Measurements from ENCODE around the gene SH2D2A. TPM values are rescaled to one million over a fixed set of nuclear protein-coding genes. Genes with fewer than 3 reads are reported as not detected.

SH2D2A gene
- total and polyA plus RNA-seq, 2 donors (not counting 1 experiment from before 2014, with no cell fraction given) = 0.73 to 2.1 TPM

DNA sequence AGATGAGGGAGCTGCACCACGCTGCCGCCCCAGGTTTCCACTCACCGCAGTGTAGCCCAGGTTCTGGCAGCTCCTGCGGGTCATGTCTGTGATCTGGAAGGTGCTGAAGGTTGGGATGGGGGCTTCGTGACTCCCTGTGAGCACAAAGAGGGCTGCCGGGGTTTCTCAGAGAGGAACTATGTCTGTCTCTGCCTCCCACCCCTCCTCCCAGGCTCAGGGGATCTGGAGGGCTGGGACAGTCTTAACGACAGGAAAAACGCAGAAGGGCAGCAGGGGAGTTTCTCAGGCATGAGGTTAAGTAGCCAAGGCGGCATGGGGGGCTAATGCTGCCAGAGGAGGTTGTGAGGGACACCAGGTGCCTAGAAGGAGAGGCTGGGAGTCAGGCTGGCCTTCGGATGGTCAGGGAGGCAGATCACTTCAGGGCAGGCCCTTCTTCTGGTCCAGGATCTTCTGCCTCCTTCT is 656 bp downstream of the SH2D2A start:
- H3K4me3 ChIP-seq (ENCODE audit: control extremely low read depth in 1 of 5, extremely low read depth in 1 of 5, insufficient read depth in 1 of 5, low read depth in 2 of 5, low read length in 4 of 5) = peak overlapping the region in 1 of 5 experiments; percentile 47
- WGBS (ENCODE audit: insufficient coverage) = 67% methylated on average over 8 of the region's 10 CpGs
- Mint-ChIP-seq H3K4me3 (peak overlapping the region; percentile 68), H3K9me3 (ENCODE audit: insufficient read depth) (no peaks in the 10 kb centered on the region), H3K4me1 (peaks cover 34% of the 10 kb centered on the region), H3K27me3 (peaks cover 4% of the 10 kb centered on the region), H3K27ac (peak overlapping the region; percentile 17)
- peaks cover 0 to 12% (median 0%) of the 10 kb centered on the region in 4 experiments for H3K27me3 ChIP-seq (replicated peaks in 1 of 4; ENCODE audit: control extremely low read depth in 1 of 4, control insufficient read depth in 3 of 4, insufficient read depth in 4 of 4, low read length in 3 of 4)
- no peaks in the 10 kb centered on the region for H3K79me2 ChIP-seq (ENCODE audit: control insufficient read depth, insufficient read depth, low read length)
- ATAC-seq (ENCODE audit: low read depth) = no peak
- intact Hi-C loops (cut with micrococcal nuclease) = no loop called here
- CTCF ChIA-PET = no interaction called here
- H3K4me2 ChIP-seq (replicated peaks; ENCODE audit: low read depth, low read length, poor library complexity, severe bottlenecking) = peak overlapping the region; percentile 74
- peaks cover 0 to 3% (median 0%) of the 10 kb centered on the region in 3 donors for H3K9me3 ChIP-seq (ENCODE audit: control extremely low read depth in 1 of 3, control insufficient read depth in 2 of 3, insufficient read depth in 1 of 3, low read length in 2 of 3)
- no peak for DNase-seq
- POLR2A ChIA-PET = no interaction called here
- TF ChIP-seq CTCF (IDR thresholded peaks at IDR 0.05) (no peak), EZH2 (IDR thresholded peaks at IDR 0.05; ENCODE audit: borderline replicate concordance, insufficient read depth, low read depth, low read length, poor library complexity, severe bottlenecking) (no peak)
- peaks cover 26 to 32% of the 10 kb centered on the region in 2 donors for H3K4me1 ChIP-seq (ENCODE audit: control insufficient read depth in 2 of 2, insufficient read depth in 2 of 2, low read length in 2 of 2)
- no peaks in the 10 kb centered on the region for H4K20me1 ChIP-seq (ENCODE audit: control insufficient read depth, insufficient read depth, low read length, poor library complexity, severe bottlenecking)
- H2AFZ ChIP-seq (ENCODE audit: insufficient read depth, low read depth, low read length, poor library complexity, severe bottlenecking) = peak overlapping the region; percentile 80
- peak overlapping the region; percentile 28 to 52 for H3K27ac ChIP-seq (ENCODE audit: low read length in 2 of 2)
- peak overlapping the region; percentile 53 for H3K9ac ChIP-seq (ENCODE audit: low read length)
- H3K36me3 ChIP-seq (replicated peaks in 1 of 2; ENCODE audit: control extremely low read depth in 1 of 2, control insufficient read depth in 1 of 2, extremely low read depth in 1 of 2, insufficient read depth in 2 of 2, low read length in 1 of 2) = no peaks in the 10 kb centered on the region

DNA sequence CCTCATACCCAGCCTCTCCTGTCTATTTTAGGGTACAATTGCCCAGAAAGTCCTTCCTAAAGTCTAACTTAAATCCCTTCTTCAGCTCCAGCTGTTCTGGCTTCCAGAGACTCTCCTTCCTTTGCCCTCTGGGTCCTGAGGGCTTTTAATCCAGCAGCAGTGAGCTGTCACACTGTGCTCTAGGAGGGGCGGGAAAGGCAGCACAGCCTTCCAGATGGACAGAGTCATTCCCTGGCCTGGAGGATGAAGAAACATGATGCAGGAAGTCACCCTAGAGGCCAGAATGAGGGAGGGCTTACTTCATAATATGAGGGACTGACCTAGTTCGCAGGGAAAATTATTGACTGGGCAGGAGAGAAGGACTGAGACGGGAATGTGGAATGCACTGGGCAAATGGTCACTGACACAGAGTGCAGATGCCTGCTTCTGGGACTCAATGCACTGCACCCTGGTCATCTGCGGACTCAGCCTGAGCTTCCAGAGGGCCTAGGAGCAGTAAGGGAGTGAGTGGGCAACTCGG is 1.3 kb downstream of the SH2D2A start:
- no peak overlapping the region for H3K27ac ChIP-seq (ENCODE audit: low read length in 2 of 2)
- no peak overlapping the region for H3K27ac Mint-ChIP-seq
- no peaks in the 10 kb centered on the region for H3K36me3 ChIP-seq (replicated peaks in 1 of 2; ENCODE audit: control extremely low read depth in 1 of 2, control insufficient read depth in 1 of 2, extremely low read depth in 1 of 2, insufficient read depth in 2 of 2, low read length in 1 of 2)

More for the DNA sequence above, 1.3 kb downstream of the SH2D2A start:
- 94% methylated on average over 3 of the region's 5 CpGs for WGBS (ENCODE audit: insufficient coverage)
- Histone ChIP-seq H3K27me3 (replicated peaks in 1 of 4; ENCODE audit: control extremely low read depth in 1 of 4, control insufficient read depth in 3 of 4, insufficient read depth in 4 of 4, low read length in 3 of 4) (peaks cover 0 to 12% (median 0%) of the 10 kb centered on the region in 4 experiments), H3K4me1 (ENCODE audit: control insufficient read depth in 2 of 2, insufficient read depth in 2 of 2, low read length in 2 of 2) (peaks cover 26 to 32% of the 10 kb centered on the region in 2 donors), H3K79me2 (ENCODE audit: control insufficient read depth, insufficient read depth, low read length) (no peaks in the 10 kb centered on the region), H3K9me3 (ENCODE audit: control extremely low read depth in 1 of 3, control insufficient read depth in 2 of 3, insufficient read depth in 1 of 3, low read length in 2 of 3) (peaks cover 0 to 3% (median 0%) of the 10 kb centered on the region in 3 donors), H3K4me2 (replicated peaks; ENCODE audit: low read depth, low read length, poor library complexity, severe bottlenecking) (no peak overlapping the region), H2AFZ (ENCODE audit: insufficient read depth, low read depth, low read length, poor library complexity, severe bottlenecking) (no peak overlapping the region), H3K4me3 (ENCODE audit: control extremely low read depth in 1 of 5, extremely low read depth in 1 of 5, insufficient read depth in 1 of 5, low read depth in 2 of 5, low read length in 4 of 5) (no peak overlapping the region), H3K9ac (ENCODE audit: low read length) (no peak overlapping the region), H4K20me1 (ENCODE audit: control insufficient read depth, insufficient read depth, low read length, poor library complexity, severe bottlenecking) (no peaks in the 10 kb centered on the region)
- ChIA-PET POLR2A (no interaction called here), CTCF (no interaction called here)
- Mint-ChIP-seq H3K27me3 (no peaks in the 10 kb centered on the region), H3K4me1 (peaks cover 34% of the 10 kb centered on the region), H3K4me3 (peak overlapping the region; percentile 37), H3K9me3 (ENCODE audit: insufficient read depth) (no peaks in the 10 kb centered on the region)
- intact Hi-C loops (cut with micrococcal nuclease) = no loop called here
- TF ChIP-seq EZH2 (IDR thresholded peaks at IDR 0.05; ENCODE audit: borderline replicate concordance, insufficient read depth, low read depth, low read length, poor library complexity, severe bottlenecking) = no peak
- TF ChIP-seq CTCF (IDR thresholded peaks at IDR 0.05) = no peak
- ATAC-seq (ENCODE audit: low read depth) (no peak), DNase-seq (no peak)

Data from B cell (primary cell).